Cardiac muscle cell (in vitro differentiated cells and primary cell): ENCODE measurements around the gene SF3B3. TPM values are rescaled to one million over a fixed set of nuclear protein-coding genes. Genes with fewer than 3 reads are reported as not detected.
"Not testable (repeated sequence)": the region's sequence is repeated elsewhere in the genome, so short reads cannot be mapped to it uniquely, and the experiment has no call there.

Source experiments
- DNase-seq, 2 donors: peaks; one replicate each; pipeline versions ENCODE4 v3.0.0 to v3.0.0-alpha.2; 2010 to 2017; ENCODE audit warnings: low read depth in 1 of 2, low spot score in 1 of 2
- H3K27ac ChIP-seq: fragments of 200-600 bp; sonication (generic); 2 replicates; pipeline ENCODE4 v1.5.1; 2016
- H3K27me3 ChIP-seq: fragments of 200-600 bp; sonication (generic); 2 replicates; pipeline ENCODE4 v1.6.0; 2016; ENCODE audit warnings: control low read depth
- H3K36me3 ChIP-seq: fragments of 200-600 bp; sonication (generic); 2 replicates; pipeline ENCODE4 v1.5.1; 2016; ENCODE audit warnings: control low read depth
- H3K4me1 ChIP-seq: fragments of 200-600 bp; sonication (generic); 2 replicates; pipeline ENCODE4 v1.8.1; 2017; ENCODE audit warnings: low read depth, mild to moderate bottlenecking, mixed run types
- H3K4me3 ChIP-seq: fragments of 200-600 bp; sonication (generic); 2 replicates; pipeline ENCODE4 v1.5.1; 2016; ENCODE audit warnings: mild to moderate bottlenecking
- H3K9me3 ChIP-seq: fragments of 200-600 bp; sonication (generic); 2 replicates; pipeline ENCODE4 v1.5.1; 2017; ENCODE audit warnings: low read depth, mild to moderate bottlenecking, control low read depth
- CTCF ChIP-seq: IDR thresholded peaks from 2 replicates; pipeline ENCODE4 v1.5.1; 2012; ENCODE audit warnings: low read depth, mild to moderate bottlenecking, low read length
- polyA plus RNA-seq: library from polyadenylated mRNA; unstranded; fragments of >200 nt; fragmentation: Nextera tagmentation; extraction: Ambion mirVana; gene quantifications from 2 replicates; pipeline ENCODE4 v1.2.1, GENCODE V29; 2016
- total RNA-seq: library from RNA; depleted of rRNA; stranded (reverse); fragments of >200 nt; gene quantifications from 2 replicates; pipeline ENCODE4 v1.2.3, GENCODE V29; 2016

The SF3B3 gene
- total and polyA plus RNA-seq, 2 experiments from 2014 or later, result 178 to 203 TPM

GRCh38 chr16:70512456-70512855 is 11.2 kb upstream of the SF3B3 start:
- H3K4me3 ChIP-seq, result no peak overlapping the region
- no peak overlapping the region for H3K27ac ChIP-seq
- no peaks in the 10 kb centered on the region for H3K4me1 ChIP-seq
- DNase-seq, result no peak
- H3K27me3 ChIP-seq, result no peaks in the 10 kb centered on the region
- TF ChIP-seq CTCF, result no peak
- peaks cover 69% of the 10 kb centered on the region for H3K36me3 ChIP-seq
- no peaks in the 10 kb centered on the region for H3K9me3 ChIP-seq

- no peak overlapping the region for H3K27ac ChIP-seq
- peak in 1 of 2 donors; percentile 78 for DNase-seq
- H3K9me3 ChIP-seq, result no peaks in the 10 kb centered on the region
- peaks cover 15% of the 10 kb centered on the region for H3K36me3 ChIP-seq
- H3K4me3 ChIP-seq, result no peak overlapping the region
- peaks cover 12% of the 10 kb centered on the region for H3K4me1 ChIP-seq
- no peak for TF ChIP-seq CTCF
- H3K27me3 ChIP-seq, result no peaks in the 10 kb centered on the region
These were observed 2.9 kb upstream of the SF3B3 start for GRCh38 chr16:70520612-70521297.

- no peak for DNase-seq
- peaks cover 20% of the 10 kb centered on the region for H3K4me1 ChIP-seq
- peak overlapping the region; percentile 88 for H3K27ac ChIP-seq
- no peaks in the 10 kb centered on the region for H3K27me3 ChIP-seq
- no peaks in the 10 kb centered on the region for H3K9me3 ChIP-seq
- H3K4me3 ChIP-seq, result peak overlapping the region; percentile 91
- peaks cover 18% of the 10 kb centered on the region for H3K36me3 ChIP-seq
- no peak for TF ChIP-seq CTCF
These were observed 1.2 kb upstream of the SF3B3 start for GRCh38 chr16:70522216-70523075.

GRCh38 chr16:70523076-70523742 is 407 bp upstream of the SF3B3 start, which contains the start of gene COG4:
Gene COG4, minus strand, starts transcription at chr16:70523554. Its CDS starts 11 bp downstream, at chr16:70523543.
- peaks cover 13% of the 10 kb centered on the region for H3K36me3 ChIP-seq
- peak within 1 kb of the TSS; percentile 88 for H3K27ac ChIP-seq
- no peak for TF ChIP-seq CTCF
- no peaks in the 10 kb centered on the region for H3K9me3 ChIP-seq
- peak within 1 kb of the TSS; percentile 91 for H3K4me3 ChIP-seq
- H3K27me3 ChIP-seq, result no peaks in the 10 kb centered on the region
- peaks cover 20% of the 10 kb centered on the region for H3K4me1 ChIP-seq
- DNase-seq, result peak; percentile 85 to 90

- DNase-seq, result peak in 1 of 2 donors; percentile 13
- peak overlapping the region; percentile 88 for H3K27ac ChIP-seq
- H3K4me1 ChIP-seq, result peaks cover 20% of the 10 kb centered on the region
- not testable (repeated sequence) for H3K27me3 ChIP-seq, H3K9me3 ChIP-seq
- peak overlapping the region; percentile 91 for H3K4me3 ChIP-seq
- H3K36me3 ChIP-seq, result peaks cover 23% of the 10 kb centered on the region
These were observed 796 bp downstream of the SF3B3 start for GRCh38 chr16:70524399-70524825.
